ENCODE measurements around the gene DENND1B.

DNA sequence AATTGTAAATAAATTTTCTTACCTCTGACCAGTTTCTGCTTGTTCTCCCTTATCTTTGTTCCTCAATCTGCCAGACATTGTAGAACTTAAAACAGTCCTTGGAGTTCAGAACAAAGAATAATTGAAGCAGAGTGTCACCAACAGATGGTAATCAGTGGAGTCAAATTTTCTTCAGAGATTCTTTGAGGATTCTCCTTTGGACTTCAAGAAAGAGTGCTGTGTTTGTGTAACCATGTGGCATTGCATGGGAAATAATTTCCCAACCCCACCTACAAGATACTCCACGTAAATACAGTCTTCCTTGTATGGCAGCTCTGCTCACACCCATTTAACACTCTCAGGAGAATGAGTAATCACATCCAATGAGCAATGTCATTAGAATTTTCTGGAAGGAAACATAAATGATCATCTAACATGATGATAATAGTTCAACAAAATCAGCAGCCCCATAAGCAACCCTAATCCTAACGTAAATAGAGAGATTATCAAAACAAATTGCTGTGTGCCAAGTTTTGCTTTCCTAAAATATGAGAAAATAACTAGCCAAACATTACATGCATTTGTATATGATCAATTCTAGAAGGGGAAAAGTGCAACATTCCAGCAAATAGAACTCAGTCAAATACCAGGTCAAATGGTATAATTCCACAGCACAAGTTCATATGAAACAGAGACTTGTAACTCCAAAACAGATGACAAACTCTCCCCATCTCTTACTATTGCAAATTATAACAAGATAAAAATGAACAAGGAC lies 6.9 kb upstream of the DENND1B start:
- TF ChIP-seq POLR2A (IDR thresholded peaks at IDR 0.05): no peak
- TF ChIP-seq, protein P1, sequence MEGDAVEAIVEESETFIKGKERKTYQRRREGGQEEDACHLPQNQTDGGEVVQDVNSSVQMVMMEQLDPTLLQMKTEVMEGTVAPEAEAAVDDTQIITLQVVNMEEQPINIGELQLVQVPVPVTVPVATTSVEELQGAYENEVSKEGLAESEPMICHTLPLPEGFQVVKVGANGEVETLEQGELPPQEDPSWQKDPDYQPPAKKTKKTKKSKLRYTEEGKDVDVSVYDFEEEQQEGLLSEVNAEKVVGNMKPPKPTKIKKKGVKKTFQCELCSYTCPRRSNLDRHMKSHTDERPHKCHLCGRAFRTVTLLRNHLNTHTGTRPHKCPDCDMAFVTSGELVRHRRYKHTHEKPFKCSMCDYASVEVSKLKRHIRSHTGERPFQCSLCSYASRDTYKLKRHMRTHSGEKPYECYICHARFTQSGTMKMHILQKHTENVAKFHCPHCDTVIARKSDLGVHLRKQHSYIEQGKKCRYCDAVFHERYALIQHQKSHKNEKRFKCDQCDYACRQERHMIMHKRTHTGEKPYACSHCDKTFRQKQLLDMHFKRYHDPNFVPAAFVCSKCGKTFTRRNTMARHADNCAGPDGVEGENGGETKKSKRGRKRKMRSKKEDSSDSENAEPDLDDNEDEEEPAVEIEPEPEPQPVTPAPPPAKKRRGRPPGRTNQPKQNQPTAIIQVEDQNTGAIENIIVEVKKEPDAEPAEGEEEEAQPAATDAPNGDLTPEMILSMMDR (IDR thresholded peaks at IDR 0.05 in 4 of 5, conservative IDR thresholded peaks at IDR 0.05 in 1 of 5): no peak
